Measurements from ENCODE around the gene RELL2. TPM values are rescaled to one million over a fixed set of nuclear protein-coding genes. Genes with fewer than 3 reads are reported as not detected.
A peak's percentile ranks its signal among the peaks of the same experiment; 100 is the strongest.

The RELL2 gene, protein sequence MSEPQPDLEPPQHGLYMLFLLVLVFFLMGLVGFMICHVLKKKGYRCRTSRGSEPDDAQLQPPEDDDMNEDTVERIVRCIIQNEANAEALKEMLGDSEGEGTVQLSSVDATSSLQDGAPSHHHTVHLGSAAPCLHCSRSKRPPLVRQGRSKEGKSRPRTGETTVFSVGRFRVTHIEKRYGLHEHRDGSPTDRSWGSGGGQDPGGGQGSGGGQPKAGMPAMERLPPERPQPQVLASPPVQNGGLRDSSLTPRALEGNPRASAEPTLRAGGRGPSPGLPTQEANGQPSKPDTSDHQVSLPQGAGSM
- total RNA-seq = 1 to 10 TPM; 3.1 to 6.2 TPM
- 6.4 TPM for polyA plus RNA-seq (2013, experiment 1 of 2)
- 3.8 TPM for polyA plus RNA-seq (2013, experiment 2 of 2)
- long read RNA-seq, experiment 1 = 0 reads
- long read RNA-seq, experiment 2, partial matches to known transcripts = 2 of 9 reads
- long read RNA-seq, experiment 2, other reads (novel, unspliced or antisense) = 1 of 9 reads
- long read RNA-seq, experiment 3, transcript RELL2-202 (8 exons, 2,154 nt) = major isoform, 12 of 40 reads
- long read RNA-seq, experiment 3, transcript RELL2-204 (6 exons, 2,461 nt) = minor isoform, 7 of 40 reads
- long read RNA-seq, experiment 3, transcript RELL2-201 (7 exons, 2,520 nt) = minor isoform, 11 of 40 reads
- long read RNA-seq, experiment 3, partial matches to known transcripts = 3 of 40 reads
- long read RNA-seq, experiment 3, other reads (novel, unspliced or antisense) = 7 of 40 reads
- long read RNA-seq, experiment 4, partial matches to known transcripts = 0 of 2 reads
- long read RNA-seq, experiment 4, other reads (novel, unspliced or antisense) = 0 of 2 reads

DNA sequence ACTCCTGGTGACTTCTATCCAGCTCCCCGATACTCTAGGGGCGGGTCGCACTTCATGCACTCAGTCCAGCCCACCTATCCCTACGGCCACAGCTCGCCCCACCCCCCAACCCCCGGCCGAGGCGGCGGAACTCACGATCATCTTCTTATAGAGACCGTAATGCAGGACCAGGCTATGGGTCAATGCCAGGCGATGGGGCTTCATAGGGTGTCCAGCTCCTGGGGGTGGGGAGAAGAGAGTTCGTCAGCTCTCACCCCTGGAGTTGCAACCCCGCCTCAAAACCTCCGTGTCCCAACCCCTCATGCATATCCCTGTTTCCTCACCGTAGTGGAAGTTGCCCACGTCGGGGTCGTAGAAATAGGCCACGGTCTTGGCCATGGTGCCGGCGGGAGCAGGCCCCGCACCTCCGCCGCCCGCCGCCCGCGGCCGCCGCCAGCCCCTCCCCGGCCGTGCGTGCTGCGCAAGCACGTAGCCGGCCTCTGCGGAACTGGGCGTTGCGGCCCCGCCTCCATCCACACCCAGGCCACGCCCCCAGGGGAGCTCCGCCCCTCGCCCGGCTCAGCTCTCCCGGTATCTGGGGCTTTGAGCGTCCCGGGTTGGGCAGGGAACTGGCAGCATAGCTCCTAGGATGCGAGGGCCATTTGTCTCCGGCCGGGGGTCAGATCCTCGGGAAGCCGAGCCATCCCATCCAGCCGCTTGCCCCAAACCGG is at the start of gene RELL2, which contains the start of gene HDAC3:
Gene RELL2 (plus strand): TSS at position 585 of the 710 bp plus-strand sequence. CDS start 1,229 bp downstream, outside the sequence.
Gene HDAC3 (minus strand): TSS at position 437 of the 710 bp plus-strand sequence. CDS start 59 bp downstream, at position 378.
- Histone ChIP-seq H3K27ac (ENCODE audit: low read depth, low read length) (peak within 1 kb of the TSS; percentile 57), H3K36me3 (ENCODE audit: control insufficient read depth, insufficient read depth, low read length) (peaks cover 25% of the 10 kb centered on the region), H3K9me3 (ENCODE audit: control insufficient read depth, low read length) (no peaks in the 10 kb centered on the region), H3K4me3 (ENCODE audit: low read length) (peak within 1 kb of the TSS; percentile 96), H3K9ac (ENCODE audit: extremely low read depth, low read length, poor library complexity, severe bottlenecking) (peak within 1 kb of the TSS; percentile 82), H3K4me1 (ENCODE audit: control insufficient read depth, insufficient read depth, low read length) (no peaks in the 10 kb centered on the region), H3K27me3 (ENCODE audit: control insufficient read depth, insufficient read depth, low read length, poor library complexity, severe bottlenecking) (peaks cover 12% of the 10 kb centered on the region)
- DNase-seq = peak; percentile 99
- Mint-ChIP-seq H3K9me3 (no peaks in the 10 kb centered on the region), H3K36me3 (ENCODE audit: low read depth) (peaks cover 6% of the 10 kb centered on the region), H3K4me1 (peaks cover 15% of the 10 kb centered on the region), H3K27me3 (ENCODE audit: insufficient read depth) (peaks cover 6% of the 10 kb centered on the region), H3K27ac (peak within 1 kb of the TSS; percentile 93), H3K4me3 (peak within 1 kb of the TSS; percentile 91)
- WGBS, 2 experiments (ENCODE audit: insufficient coverage in 1 of 2, insufficient read length in 1 of 2) = 0% methylated on average over 15 to 55 of the region's 55 CpGs
- TF ChIP-seq, protein P1, sequence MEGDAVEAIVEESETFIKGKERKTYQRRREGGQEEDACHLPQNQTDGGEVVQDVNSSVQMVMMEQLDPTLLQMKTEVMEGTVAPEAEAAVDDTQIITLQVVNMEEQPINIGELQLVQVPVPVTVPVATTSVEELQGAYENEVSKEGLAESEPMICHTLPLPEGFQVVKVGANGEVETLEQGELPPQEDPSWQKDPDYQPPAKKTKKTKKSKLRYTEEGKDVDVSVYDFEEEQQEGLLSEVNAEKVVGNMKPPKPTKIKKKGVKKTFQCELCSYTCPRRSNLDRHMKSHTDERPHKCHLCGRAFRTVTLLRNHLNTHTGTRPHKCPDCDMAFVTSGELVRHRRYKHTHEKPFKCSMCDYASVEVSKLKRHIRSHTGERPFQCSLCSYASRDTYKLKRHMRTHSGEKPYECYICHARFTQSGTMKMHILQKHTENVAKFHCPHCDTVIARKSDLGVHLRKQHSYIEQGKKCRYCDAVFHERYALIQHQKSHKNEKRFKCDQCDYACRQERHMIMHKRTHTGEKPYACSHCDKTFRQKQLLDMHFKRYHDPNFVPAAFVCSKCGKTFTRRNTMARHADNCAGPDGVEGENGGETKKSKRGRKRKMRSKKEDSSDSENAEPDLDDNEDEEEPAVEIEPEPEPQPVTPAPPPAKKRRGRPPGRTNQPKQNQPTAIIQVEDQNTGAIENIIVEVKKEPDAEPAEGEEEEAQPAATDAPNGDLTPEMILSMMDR (conservative IDR thresholded peaks at IDR 0.05) = no peak

DNA sequence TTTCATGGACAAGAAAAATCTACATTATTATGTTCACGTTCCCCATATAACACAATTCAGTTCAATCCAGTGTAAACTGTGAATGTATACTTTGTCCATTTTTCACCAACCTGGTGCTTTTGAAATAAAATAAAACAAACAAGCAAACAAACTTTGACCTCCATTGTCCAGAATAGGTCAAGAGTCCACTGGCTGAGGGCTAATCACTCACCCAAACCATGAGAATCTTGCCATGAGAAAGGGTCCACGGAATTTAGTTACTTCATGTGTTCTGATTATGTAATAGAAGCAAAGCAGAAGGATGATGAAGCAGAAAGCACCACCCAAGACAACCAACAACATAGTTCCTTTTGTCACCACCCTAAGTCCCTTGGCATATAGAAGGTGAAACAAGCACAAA is 46.7 kb upstream of the RELL2 start:
- TF ChIP-seq, protein P1 (conservative IDR thresholded peaks at IDR 0.05) = no peak
- no peak overlapping the region for H3K27ac Mint-ChIP-seq
- no peaks in the 10 kb centered on the region for H3K9me3 ChIP-seq (ENCODE audit: control insufficient read depth, low read length)
- no peaks in the 10 kb centered on the region for H3K9me3 Mint-ChIP-seq
- 90% methylated on average over 1 to 2 of the region's 2 CpGs for WGBS, 2 experiments (ENCODE audit: insufficient coverage in 1 of 2, insufficient read length in 1 of 2)
- no peaks in the 10 kb centered on the region for H3K4me1 ChIP-seq (ENCODE audit: control insufficient read depth, insufficient read depth, low read length)
- H3K9ac ChIP-seq (ENCODE audit: extremely low read depth, low read length, poor library complexity, severe bottlenecking) = no peak overlapping the region
- no peak overlapping the region for H3K4me3 Mint-ChIP-seq
- H3K27ac ChIP-seq (ENCODE audit: low read depth, low read length) = no peak overlapping the region
- no peaks in the 10 kb centered on the region for H3K27me3 Mint-ChIP-seq (ENCODE audit: insufficient read depth)
- peaks cover 3% of the 10 kb centered on the region for H3K4me1 Mint-ChIP-seq
- no peaks in the 10 kb centered on the region for H3K27me3 ChIP-seq (ENCODE audit: control insufficient read depth, insufficient read depth, low read length, poor library complexity, severe bottlenecking)
- peaks cover 58% of the 10 kb centered on the region for H3K36me3 ChIP-seq (ENCODE audit: control insufficient read depth, insufficient read depth, low read length)
- no peak overlapping the region for H3K4me3 ChIP-seq (ENCODE audit: low read length)
- H3K36me3 Mint-ChIP-seq (ENCODE audit: low read depth) = peaks cover 28% of the 10 kb centered on the region
- DNase-seq = no peak

DNA sequence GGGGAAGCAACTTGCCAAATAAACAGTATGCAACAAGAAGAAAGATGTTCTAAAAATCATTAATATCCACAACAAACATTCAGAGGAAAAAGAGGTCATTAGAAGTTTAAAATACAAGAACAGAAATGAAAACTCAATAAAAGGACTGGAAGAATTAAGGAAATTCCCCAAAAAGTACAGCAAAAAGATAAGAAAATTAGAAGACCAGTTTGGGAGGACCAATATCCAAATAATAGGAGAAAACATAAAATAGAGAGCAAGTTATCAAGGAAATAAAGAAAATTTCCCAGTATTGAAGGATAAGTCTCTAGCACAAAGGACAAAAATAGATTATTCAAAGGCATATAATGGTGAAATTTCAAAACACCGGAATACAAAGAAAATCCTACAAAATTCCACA is 39.9 kb upstream of the RELL2 start:
- Mint-ChIP-seq H3K27me3 (ENCODE audit: insufficient read depth) (no peaks in the 10 kb centered on the region), H3K27ac (no peak overlapping the region), H3K4me1 (no peaks in the 10 kb centered on the region), H3K9me3 (no peaks in the 10 kb centered on the region), H3K36me3 (ENCODE audit: low read depth) (peaks cover 13% of the 10 kb centered on the region), H3K4me3 (no peak overlapping the region)
- Histone ChIP-seq H3K4me3 (ENCODE audit: low read length) (no peak overlapping the region), H3K9me3 (ENCODE audit: control insufficient read depth, low read length) (no peaks in the 10 kb centered on the region), H3K27me3 (ENCODE audit: control insufficient read depth, insufficient read depth, low read length, poor library complexity, severe bottlenecking) (no peaks in the 10 kb centered on the region), H3K27ac (ENCODE audit: low read depth, low read length) (no peak overlapping the region), H3K4me1 (ENCODE audit: control insufficient read depth, insufficient read depth, low read length) (no peaks in the 10 kb centered on the region), H3K9ac (ENCODE audit: extremely low read depth, low read length, poor library complexity, severe bottlenecking) (no peak overlapping the region), H3K36me3 (ENCODE audit: control insufficient read depth, insufficient read depth, low read length) (peaks cover 21% of the 10 kb centered on the region)
- no peak for DNase-seq
- TF ChIP-seq, protein P1 (conservative IDR thresholded peaks at IDR 0.05) = no peak
- WGBS, 2 experiments (ENCODE audit: insufficient coverage in 1 of 2, insufficient read length in 1 of 2) = 80 to 100% methylated on average over 1 of the region's 1 CpG

Measured in endodermal cell (in vitro differentiated cells).